Naive thymus-derived CD8-positive, alpha-beta T cell (primary cell): ENCODE data around the gene SPAG4. TPM values are rescaled to one million over a fixed set of nuclear protein-coding genes. Genes with fewer than 3 reads are reported as not detected.

Experiments
- ATAC-seq, 2 donors: fragments of 150-1000 bp; cut with Tn5 transposase in 1 of 2; sonication (Bioruptor Pico), chemical (Tn5 transposase) in 1 of 2; 1 replicate in 1 of 2; 2 replicates in 1 of 2; pipeline ENCODE4 v1.10.0; 2021; ENCODE audit warnings: mild to moderate bottlenecking in 2 of 2, moderate library complexity in 2 of 2
- POLR2A ChIA-PET: fragments of 350-600 bp; sonication (Branson Sonifier 250); formaldehyde crosslinking; loops from one replicate; lab custom pipeline; 2021; ENCODE audit warnings: antibody characterized with exemption; lab: Charles Lee
- DNase-seq, 10 donors: peaks; one replicate each; pipeline versions ENCODE4 v3.0.0 to v3.0.0-alpha.2; 2020 to 2022
- H3K27ac Mint-ChIP-seq, 10 donors: one replicate each; pipeline ENCODE4 v1.8.0; 2020 to 2022; ENCODE audit warnings: mild to moderate bottlenecking in 10 of 10, mixed read lengths in 10 of 10, moderate library complexity in 4 of 10, inconsistent platforms in 1 of 10
- H3K27me3 Mint-ChIP-seq, 5 donors: one replicate each; pipeline ENCODE4 v1.8.0; 2021 to 2022; ENCODE audit warnings: mixed read lengths in 5 of 5
- H3K36me3 Mint-ChIP-seq, 3 donors: one replicate each; pipeline ENCODE4 v1.8.0; 2020 to 2022; ENCODE audit warnings: mixed read lengths in 3 of 3, mild to moderate bottlenecking in 2 of 3, inconsistent platforms in 1 of 3
- H3K4me1 Mint-ChIP-seq, 4 donors: one replicate each; pipeline ENCODE4 v1.8.0; 2021 to 2022; ENCODE audit warnings: mixed read lengths in 4 of 4
- H3K4me3 Mint-ChIP-seq, 10 donors: one replicate each; pipeline ENCODE4 v1.8.0; 2020 to 2022; ENCODE audit warnings: mild to moderate bottlenecking in 10 of 10, mixed read lengths in 10 of 10, moderate library complexity in 6 of 10, inconsistent platforms in 1 of 10
- H3K9me3 Mint-ChIP-seq, 9 donors: one replicate each; pipeline ENCODE4 v1.8.0; 2020 to 2022; ENCODE audit warnings: mixed read lengths in 9 of 9, mild to moderate bottlenecking in 3 of 9, inconsistent platforms in 1 of 9, moderate library complexity in 1 of 9
- polyA plus RNA-seq, 3 donors: library from polyadenylated mRNA; unstranded; fragments of 300-500 nt; fragmentation: Illumina TruSeq; gene quantifications; one replicate each; pipeline ENCODE4 v1.2.3, GENCODE V29; 2021
- total RNA-seq, 8 experiments: library from RNA in 2 of 8; stranded (reverse) in 2 of 8; gene quantifications; one replicate each; pipeline ENCODE4 v1.2.3 and lab custom pipeline; 2021 to 2026

Gene SPAG4
- total and polyA plus RNA-seq, 5 experiments from 2014 or later, result 0.19 to 1.2 (median 0.47) TPM

DNA sequence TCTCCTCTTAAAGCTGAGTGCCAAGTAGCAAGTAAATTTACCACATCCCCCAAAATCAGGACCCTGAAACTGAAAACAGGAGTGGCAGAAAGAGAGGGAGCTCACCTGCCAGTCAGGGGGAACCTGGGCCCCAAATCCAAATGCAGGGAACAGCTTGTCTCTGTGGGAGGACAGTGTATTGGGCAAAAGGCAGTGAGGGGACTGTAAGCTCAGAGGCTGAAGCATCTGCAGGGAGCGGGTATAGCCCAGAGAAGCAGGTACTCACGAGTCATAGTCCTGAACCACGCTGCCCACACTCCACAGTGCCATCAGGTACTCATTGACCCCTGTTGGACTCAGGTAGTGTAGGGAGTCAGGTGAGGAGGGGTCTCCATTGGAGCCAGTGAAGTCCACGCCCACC is 15.0 kb downstream of the SPAG4 start:
- no peaks in the 10 kb centered on the region for H3K9me3 Mint-ChIP-seq
- H3K27ac Mint-ChIP-seq, result peak overlapping the region in 2 of 10 donors; percentile 36 to 48
- peaks cover 3 to 70% (median 24%) of the 10 kb centered on the region in 3 donors for H3K36me3 Mint-ChIP-seq
- H3K4me1 Mint-ChIP-seq, result peaks cover 10 to 20% (median 15%) of the 10 kb centered on the region in 4 donors
- no peak overlapping the region for H3K4me3 Mint-ChIP-seq
- POLR2A ChIA-PET, result interaction anchor here (1.1 kb wide), 2 partner anchors 9 to 69 kb away, joined by 3 to 4 read pairs; partner anchors contain the start of genes NFS1 and ROMO1
- DNase-seq, result no peak
- H3K27me3 Mint-ChIP-seq, result no peaks in the 10 kb centered on the region
- no peak for ATAC-seq

GRCh38 chr20:35632539-35633115 is 17.0 kb downstream of the SPAG4 start:
- Mint-ChIP-seq H3K27me3 (no peaks in the 10 kb centered on the region), H3K4me1 (peaks cover 23 to 35% (median 30%) of the 10 kb centered on the region in 4 donors), H3K9me3 (no peaks in the 10 kb centered on the region), H3K36me3 (peaks cover 0 to 50% (median 9%) of the 10 kb centered on the region in 3 donors), H3K27ac (peak overlapping the region in 7 of 10 donors; percentile 35 to 81 (median 66)), H3K4me3 (no peak overlapping the region)
- ATAC-seq (no peak), DNase-seq (no peak)
- POLR2A ChIA-PET, result interaction anchor here (0.7 to 1.0 kb wide), 2 partner anchors 13 to 32 kb away, joined by 3 to 6 read pairs; partner anchors contain the start of genes CPNE1 and RBM12

DNA sequence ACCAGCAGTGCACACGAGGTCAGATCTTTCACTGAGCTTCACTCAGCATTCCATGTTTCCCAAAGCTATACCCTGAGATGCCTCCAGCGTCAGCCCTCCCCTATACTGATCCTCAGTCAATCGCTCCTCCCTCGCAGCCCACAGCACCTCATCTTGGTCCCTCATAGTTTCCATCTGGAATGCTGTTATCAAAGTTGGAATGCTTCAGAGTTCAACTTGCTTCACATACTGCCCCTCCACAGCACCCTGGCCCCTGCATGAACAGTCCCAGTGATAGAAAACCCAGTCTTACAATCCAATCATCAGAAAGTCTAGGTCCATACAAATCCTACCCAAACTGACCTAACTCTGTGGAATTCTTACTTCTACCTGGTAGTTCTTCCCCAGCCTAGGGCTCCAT is 20.0 kb downstream of the SPAG4 start:
- peak overlapping the region in 6 of 10 donors; percentile 6 to 89 (median 33) for H3K27ac Mint-ChIP-seq
- peaks cover 0 to 22% (median under 1%) of the 10 kb centered on the region in 3 donors for H3K36me3 Mint-ChIP-seq
- H3K27me3 Mint-ChIP-seq, result no peaks in the 10 kb centered on the region
- DNase-seq, result no peak
- ATAC-seq, result no peak
- POLR2A ChIA-PET, result interaction anchor here (1.1 kb wide), 1 partner anchor 73 kb away, joined by 3 read pairs; no protein-coding TSS in a partner anchor
- H3K4me3 Mint-ChIP-seq, result no peak overlapping the region
- no peaks in the 10 kb centered on the region for H3K9me3 Mint-ChIP-seq
- H3K4me1 Mint-ChIP-seq, result peaks cover 40 to 62% (median 52%) of the 10 kb centered on the region in 4 donors

GRCh38 chr20:35636095-35636494 is 20.5 kb downstream of the SPAG4 start:
- ATAC-seq (no peak), DNase-seq (no peak)
- no peaks in the 10 kb centered on the region for H3K27me3 Mint-ChIP-seq
- POLR2A ChIA-PET, result interaction anchor here (1.1 kb wide), 1 partner anchor 72 kb away, joined by 3 read pairs; no protein-coding TSS in a partner anchor
- no peak overlapping the region for H3K4me3 Mint-ChIP-seq
- H3K9me3 Mint-ChIP-seq, result no peaks in the 10 kb centered on the region
- peaks cover 0 to 18% (median 0%) of the 10 kb centered on the region in 3 donors for H3K36me3 Mint-ChIP-seq
- H3K27ac Mint-ChIP-seq, result peak overlapping the region in 4 of 10 donors; percentile 6 to 89 (median 50)
- H3K4me1 Mint-ChIP-seq, result peaks cover 42 to 66% (median 57%) of the 10 kb centered on the region in 4 donors

GRCh38 chr20:35637276-35637675 is 21.6 kb downstream of the SPAG4 start:
- no peaks in the 10 kb centered on the region for H3K9me3 Mint-ChIP-seq
- DNase-seq (no peak), ATAC-seq (no peak)
- peaks cover 0 to 9% (median 0%) of the 10 kb centered on the region in 3 donors for H3K36me3 Mint-ChIP-seq
- H3K27ac Mint-ChIP-seq, result peak overlapping the region in 7 of 10 donors; percentile 10 to 83 (median 65)
- peaks cover 50 to 76% (median 67%) of the 10 kb centered on the region in 4 donors for H3K4me1 Mint-ChIP-seq
- no peak overlapping the region for H3K4me3 Mint-ChIP-seq
- no peaks in the 10 kb centered on the region for H3K27me3 Mint-ChIP-seq
- POLR2A ChIA-PET, result no interaction called here

DNA sequence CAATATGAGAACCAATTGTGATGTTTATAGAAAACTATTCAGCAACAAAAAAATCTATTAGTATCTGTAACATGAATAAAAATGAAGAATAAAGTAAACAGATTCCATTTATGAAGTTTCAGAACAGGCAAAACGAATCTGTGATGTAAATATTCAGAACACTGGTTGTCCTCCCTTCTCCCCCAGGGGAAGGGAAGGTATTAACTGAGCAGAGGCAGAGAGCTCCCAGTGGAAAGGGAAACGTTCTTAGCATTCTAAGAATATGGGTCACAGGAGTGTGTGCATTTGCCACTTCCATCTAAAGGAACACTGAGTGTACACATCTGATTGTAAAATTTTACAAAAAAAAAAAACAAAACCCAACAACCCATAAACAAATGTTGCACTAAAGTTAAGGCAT is 23.1 kb downstream of the SPAG4 start:
- Mint-ChIP-seq H3K27me3 (no peaks in the 10 kb centered on the region), H3K27ac (peak overlapping the region in 3 of 10 donors; percentile 7 to 39 (median 30)), H3K9me3 (no peaks in the 10 kb centered on the region), H3K4me3 (no peak overlapping the region), H3K36me3 (peaks cover 0 to 10% (median 0%) of the 10 kb centered on the region in 3 donors), H3K4me1 (peaks cover 59 to 84% (median 76%) of the 10 kb centered on the region in 4 donors)
- DNase-seq (no peak), ATAC-seq (no peak)
- POLR2A ChIA-PET, result interaction anchor here (1.0 to 1.2 kb wide), 2 partner anchors 8 to 14 kb away, joined by 4 to 6 read pairs; no protein-coding TSS in a partner anchor

- no peak for ATAC-seq
Observed at GRCh38 chr20:35640724-35641123, 25.1 kb downstream of the SPAG4 start.

GRCh38 chr20:35641743-35642142 is 26.1 kb downstream of the SPAG4 start:
- DNase-seq (no peak), ATAC-seq (no peak)
- peak overlapping the region in 7 of 10 donors; percentile 2 to 74 (median 66) for H3K27ac Mint-ChIP-seq
- no peak overlapping the region for H3K4me3 Mint-ChIP-seq
- H3K4me1 Mint-ChIP-seq, result peaks cover 61 to 93% (median 84%) of the 10 kb centered on the region in 4 donors
- H3K36me3 Mint-ChIP-seq, result peaks cover 0 to 15% (median 0%) of the 10 kb centered on the region in 3 donors
- no peaks in the 10 kb centered on the region for H3K9me3 Mint-ChIP-seq
- H3K27me3 Mint-ChIP-seq, result no peaks in the 10 kb centered on the region
- POLR2A ChIA-PET, result interaction anchor here (0.6 kb wide), 1 partner anchor 196 kb away, joined by 3 read pairs; no protein-coding TSS in a partner anchor

More at GRCh38 chr20:35640724-35641123, 25.1 kb downstream of the SPAG4 start:
- peaks cover 66 to 89% (median 86%) of the 10 kb centered on the region in 4 donors for H3K4me1 Mint-ChIP-seq
- H3K36me3 Mint-ChIP-seq, result peaks cover 0 to 15% (median 0%) of the 10 kb centered on the region in 3 donors
- POLR2A ChIA-PET, result no interaction called here
- H3K9me3 Mint-ChIP-seq, result no peaks in the 10 kb centered on the region
- peak overlapping the region in 9 of 10 donors; percentile 1 to 73 (median 61) for H3K27ac Mint-ChIP-seq
- no peak for DNase-seq
- H3K27me3 Mint-ChIP-seq, result no peaks in the 10 kb centered on the region
- H3K4me3 Mint-ChIP-seq, result no peak overlapping the region

GRCh38 chr20:35643045-35643444 is 27.4 kb downstream of the SPAG4 start:
- Mint-ChIP-seq H3K36me3 (peaks cover 0 to 23% (median 0%) of the 10 kb centered on the region in 3 donors), H3K4me1 (peaks cover 51 to 87% (median 80%) of the 10 kb centered on the region in 4 donors), H3K27ac (peak overlapping the region in 5 of 10 donors; percentile 1 to 81 (median 41)), H3K4me3 (no peak overlapping the region), H3K9me3 (no peaks in the 10 kb centered on the region), H3K27me3 (no peaks in the 10 kb centered on the region)
- ATAC-seq (no peak), DNase-seq (no peak)
- POLR2A ChIA-PET, result no interaction called here

GRCh38 chr20:35644806-35645205 is 29.2 kb downstream of the SPAG4 start:
- POLR2A ChIA-PET, result interaction anchor here (1.5 kb wide), 1 partner anchor 19 kb away, joined by 4 read pairs; the partner anchor contains the start of genes CPNE1 and RBM12
- peak overlapping the region in 2 of 10 donors; percentile 1 to 11 for H3K4me3 Mint-ChIP-seq
- peak overlapping the region in 9 of 10 donors; percentile 5 to 81 (median 51) for H3K27ac Mint-ChIP-seq

GRCh38 chr20:35648836-35649235 is 33.2 kb downstream of the SPAG4 start:
- DNase-seq (no peak), ATAC-seq (no peak)
- no peaks in the 10 kb centered on the region for H3K27me3 Mint-ChIP-seq
- H3K27ac Mint-ChIP-seq, result peak overlapping the region in 7 of 10 donors; percentile 4 to 75 (median 34)
- peaks cover 0 to 55% (median 0%) of the 10 kb centered on the region in 3 donors for H3K36me3 Mint-ChIP-seq
- POLR2A ChIA-PET, result no interaction called here
- peaks cover 29 to 76% (median 62%) of the 10 kb centered on the region in 4 donors for H3K4me1 Mint-ChIP-seq
- no peaks in the 10 kb centered on the region for H3K9me3 Mint-ChIP-seq
- no peak overlapping the region for H3K4me3 Mint-ChIP-seq

More at GRCh38 chr20:35644806-35645205, 29.2 kb downstream of the SPAG4 start:
- no peaks in the 10 kb centered on the region for H3K27me3 Mint-ChIP-seq
- no peaks in the 10 kb centered on the region for H3K9me3 Mint-ChIP-seq
- H3K4me1 Mint-ChIP-seq, result peaks cover 48 to 91% (median 80%) of the 10 kb centered on the region in 4 donors
- ATAC-seq (no peak), DNase-seq (no peak)
- H3K36me3 Mint-ChIP-seq, result peaks cover 0 to 39% (median 0%) of the 10 kb centered on the region in 3 donors

DNA sequence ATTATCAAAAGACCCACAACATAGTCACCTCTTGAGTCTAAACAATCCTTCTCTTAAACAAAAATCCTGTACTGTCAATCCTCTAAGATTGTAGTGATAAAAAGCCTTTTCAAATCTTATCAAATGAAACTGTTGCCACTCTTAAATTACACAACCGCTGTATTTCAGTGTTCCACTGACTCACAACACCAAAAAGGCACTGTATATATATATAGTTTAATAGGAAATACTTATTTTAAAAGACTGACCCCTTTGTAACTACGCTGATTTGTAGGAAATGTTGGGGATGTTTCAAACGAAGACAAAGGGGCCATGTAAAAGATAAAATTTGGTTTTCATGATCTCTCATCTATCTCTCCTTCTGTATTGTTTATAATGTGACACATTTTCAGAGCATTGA is 35.0 kb downstream of the SPAG4 start:
- Mint-ChIP-seq H3K4me3 (no peak overlapping the region), H3K9me3 (no peaks in the 10 kb centered on the region), H3K27ac (peak overlapping the region in 3 of 10 donors; percentile 4 to 51 (median 31)), H3K27me3 (no peaks in the 10 kb centered on the region), H3K4me1 (peaks cover 17 to 58% (median 44%) of the 10 kb centered on the region in 4 donors), H3K36me3 (peaks cover 0 to 49% (median 0%) of the 10 kb centered on the region in 3 donors)
- ATAC-seq (no peak), DNase-seq (no peak)
- POLR2A ChIA-PET, result no interaction called here
